Progenitor cell of endocrine pancreas (in vitro differentiated cells): ENCODE measurements around the gene ZC3H18. TPM values are rescaled to one million over a fixed set of nuclear protein-coding genes. Genes with fewer than 3 reads are reported as not detected.
A peak's percentile ranks its signal among the peaks of the same experiment; 100 is the strongest.

Source experiments
- DNase-seq: peaks from one replicate; pipeline ENCODE4 v3.0.0; 2021; ENCODE audit warnings: low spot score; ENCODE audit not compliant: unreplicated experiment
- H3K27ac Mint-ChIP-seq: 2 replicates; pipeline ENCODE4 v1.8.0; 2021; ENCODE audit warnings: mild to moderate bottlenecking, moderate library complexity, mixed read lengths
- H3K27me3 Mint-ChIP-seq: 2 replicates; pipeline ENCODE4 v1.8.0; 2021; ENCODE audit warnings: mixed read lengths
- H3K36me3 Mint-ChIP-seq: 2 replicates; pipeline ENCODE4 v1.8.0; 2022; ENCODE audit warnings: mixed read lengths; ENCODE audit not compliant: insufficient read depth
- H3K4me1 Mint-ChIP-seq: 2 replicates; pipeline ENCODE4 v1.8.0; 2021; ENCODE audit warnings: low read depth, mixed read lengths
- H3K4me3 Mint-ChIP-seq: 2 replicates; pipeline ENCODE4 v1.8.0; 2021; ENCODE audit warnings: low read depth, mild to moderate bottlenecking, moderate library complexity, mixed read lengths
- H3K9me3 Mint-ChIP-seq: 2 replicates; pipeline ENCODE4 v1.8.0; 2021; ENCODE audit warnings: low read depth, mixed read lengths
- CTCF ChIP-seq: fragments of 200-600 bp; sonication (generic); IDR thresholded peaks from one replicate; pipeline ENCODE4 v1.5.0; 2021; ENCODE audit warnings: antibody characterized with exemption, mild to moderate bottlenecking; ENCODE audit not compliant: unreplicated experiment
- total RNA-seq: library from RNA; stranded (reverse); gene quantifications from 2 replicates; pipeline ENCODE4 v1.2.1, GENCODE V29; 2021

ZC3H18 gene
- total RNA-seq, 1 donor from 2014 or later, result 70.7 TPM

DNA sequence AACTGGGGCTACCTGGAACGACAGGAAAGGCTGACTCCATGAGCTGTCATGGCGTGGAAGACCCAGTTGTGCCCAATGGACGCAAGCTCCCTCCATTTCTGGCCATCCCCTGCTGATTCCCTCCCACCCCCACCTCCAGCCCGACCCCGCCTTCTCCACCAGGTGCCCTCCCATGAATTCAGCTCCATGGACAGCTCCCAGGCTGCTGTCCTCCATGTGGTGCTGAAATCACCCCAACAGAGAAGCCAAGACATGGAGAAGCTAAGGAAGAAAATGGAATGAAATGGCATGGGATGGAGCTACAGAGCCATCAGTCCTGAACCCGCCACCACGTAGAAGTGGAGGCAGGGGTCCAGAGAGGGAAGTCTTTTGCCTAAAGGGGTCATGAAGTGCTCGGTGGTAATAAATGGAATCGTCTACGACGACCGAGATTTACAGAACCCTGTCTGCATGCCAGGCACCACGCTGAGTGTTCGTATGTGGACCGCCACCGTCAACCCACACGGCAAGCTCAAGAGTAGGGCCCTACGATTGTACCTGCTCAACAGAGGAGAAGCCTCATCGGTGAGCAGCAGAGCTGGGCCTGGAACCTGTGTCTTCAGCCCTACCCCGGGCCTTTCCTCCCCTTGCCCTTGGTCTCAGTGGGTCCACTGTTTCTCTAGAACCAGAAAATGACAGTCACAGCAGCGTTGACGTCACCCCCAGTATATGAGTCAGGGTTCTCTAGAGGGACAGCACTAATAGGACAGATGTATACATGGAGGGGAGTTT is 9.3 kb upstream of the ZC3H18 start:
- H3K27me3 Mint-ChIP-seq, result peaks cover 37% of the 10 kb centered on the region
- no peaks in the 10 kb centered on the region for H3K36me3 Mint-ChIP-seq
- no peak for TF ChIP-seq CTCF
- peak; percentile 48 for DNase-seq
- no peak overlapping the region for H3K4me3 Mint-ChIP-seq
- H3K9me3 Mint-ChIP-seq, result no peaks in the 10 kb centered on the region
- H3K27ac Mint-ChIP-seq, result no peak overlapping the region
- peaks cover 5% of the 10 kb centered on the region for H3K4me1 Mint-ChIP-seq

DNA sequence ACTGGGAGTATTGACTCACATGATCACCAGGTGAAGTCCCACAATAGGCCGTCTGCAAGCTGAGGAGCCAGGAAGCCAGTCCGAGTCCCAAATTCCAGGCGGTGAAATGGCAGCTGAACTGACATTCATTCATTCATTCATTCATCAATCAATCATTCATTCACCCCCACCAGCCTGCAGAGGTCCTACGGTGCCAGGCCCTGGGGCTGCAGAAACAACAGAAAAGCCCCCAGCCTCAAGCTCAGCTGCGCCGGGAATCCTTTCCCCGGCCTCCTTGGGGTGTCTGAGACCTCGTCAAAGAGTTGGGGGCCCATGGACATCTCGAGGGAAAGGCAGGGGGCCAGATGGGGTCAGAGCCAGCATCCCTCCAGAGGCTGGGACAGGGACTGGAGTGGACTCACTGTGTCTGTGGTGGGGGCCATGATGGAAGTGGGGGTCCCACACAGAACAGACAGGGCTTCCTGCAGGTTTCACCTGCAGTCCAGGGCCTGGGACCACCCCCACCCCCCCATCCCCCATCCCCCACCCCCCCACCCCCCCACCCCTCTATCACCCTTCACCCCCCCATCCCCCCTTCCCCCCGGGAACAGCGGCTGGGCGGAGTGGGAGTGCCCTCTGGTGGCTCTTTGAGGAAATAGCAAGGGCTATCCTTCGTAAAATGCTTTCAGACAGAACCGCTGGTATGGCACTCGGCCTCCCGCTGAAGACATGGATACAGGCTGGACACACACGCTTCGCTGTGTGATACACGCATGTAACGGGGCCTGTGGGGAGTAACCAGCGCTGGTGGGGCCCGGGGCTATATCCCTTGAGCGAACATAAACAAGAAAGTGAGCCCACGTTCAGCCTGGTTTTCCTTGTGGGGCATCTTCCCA is 8.5 kb upstream of the ZC3H18 start:
- peaks cover 5% of the 10 kb centered on the region for H3K4me1 Mint-ChIP-seq
- peaks cover 32% of the 10 kb centered on the region for H3K27me3 Mint-ChIP-seq
- peak; percentile 64 for TF ChIP-seq CTCF
- H3K27ac Mint-ChIP-seq, result no peak overlapping the region
- H3K9me3 Mint-ChIP-seq, result no peaks in the 10 kb centered on the region
- DNase-seq, result no peak
- no peaks in the 10 kb centered on the region for H3K36me3 Mint-ChIP-seq
- no peak overlapping the region for H3K4me3 Mint-ChIP-seq

- Mint-ChIP-seq H3K36me3 (no peaks in the 10 kb centered on the region), H3K4me3 (no peak overlapping the region), H3K4me1 (peaks cover 4% of the 10 kb centered on the region), H3K27ac (no peak overlapping the region), H3K9me3 (no peaks in the 10 kb centered on the region), H3K27me3 (peaks cover 17% of the 10 kb centered on the region)
- no peak for TF ChIP-seq CTCF
- DNase-seq, result no peak
These were observed 4.0 kb upstream of the ZC3H18 start for GRCh38 chr16:88566158-88566557.

DNA sequence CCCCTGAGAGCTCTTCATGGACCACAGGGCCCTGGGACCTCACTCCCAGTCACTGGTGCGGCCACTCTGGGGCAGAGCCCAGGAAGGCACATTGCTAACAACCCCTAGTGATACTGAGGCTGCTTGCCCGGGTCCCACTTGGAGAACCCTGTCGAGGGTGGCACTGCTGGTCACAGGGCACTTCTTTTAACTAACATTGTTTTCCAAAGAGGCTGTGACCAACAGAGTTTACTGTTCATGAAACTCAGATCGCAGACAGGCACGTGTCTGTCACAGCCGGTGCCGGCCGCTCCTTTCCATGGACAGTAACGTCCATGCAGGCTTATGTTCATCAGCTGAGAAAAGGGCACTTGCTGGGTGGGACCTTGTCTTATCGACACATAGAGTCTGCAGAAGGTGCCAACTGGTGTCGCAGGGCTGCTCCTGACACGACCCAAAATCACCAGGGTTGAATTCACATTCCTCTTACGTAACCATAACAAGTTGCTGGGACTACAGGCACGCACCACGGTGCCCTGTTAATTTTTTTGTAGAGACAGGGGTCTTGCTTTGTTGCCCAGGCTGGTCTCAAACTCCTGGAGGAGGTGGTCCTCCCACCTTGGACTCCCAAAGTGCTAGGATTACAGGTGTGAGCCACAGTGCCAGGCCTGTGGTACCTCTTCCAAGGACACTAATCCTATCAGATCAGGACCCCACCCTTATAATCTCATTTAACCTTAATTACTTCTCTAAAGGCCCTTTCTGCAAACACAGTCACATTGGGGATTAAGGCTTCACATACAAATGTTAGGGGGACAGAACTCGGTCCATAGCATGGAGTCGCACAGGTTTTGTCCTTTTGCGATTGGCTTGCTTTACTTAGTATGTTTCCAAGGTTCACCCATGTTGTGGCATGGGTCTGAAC is 1.2 kb upstream of the ZC3H18 start:
- peak overlapping the region; percentile 81 for H3K4me3 Mint-ChIP-seq
- no peak for TF ChIP-seq CTCF
- H3K9me3 Mint-ChIP-seq, result no peaks in the 10 kb centered on the region
- H3K36me3 Mint-ChIP-seq, result peaks cover 3% of the 10 kb centered on the region
- H3K27ac Mint-ChIP-seq, result peak overlapping the region; percentile 5
- H3K27me3 Mint-ChIP-seq, result peaks cover 3% of the 10 kb centered on the region
- DNase-seq, result no peak
- H3K4me1 Mint-ChIP-seq, result peaks cover 11% of the 10 kb centered on the region

GRCh38 chr16:88569614-88569984 is 604 bp upstream of the ZC3H18 start:
- Mint-ChIP-seq H3K27ac (peak overlapping the region; percentile 5), H3K36me3 (peaks cover 3% of the 10 kb centered on the region), H3K27me3 (peaks cover 3% of the 10 kb centered on the region), H3K9me3 (no peaks in the 10 kb centered on the region), H3K4me1 (peaks cover 11% of the 10 kb centered on the region), H3K4me3 (peak overlapping the region; percentile 81)
- DNase-seq, result no peak
- no peak for TF ChIP-seq CTCF
